ENCODE data around the gene LSM14A. TPM values are rescaled to one million over a fixed set of nuclear protein-coding genes. Genes with fewer than 3 reads are reported as not detected.

LSM14A gene
- total RNA-seq, 1 donor from 2014 or later: 76.9 TPM

DNA sequence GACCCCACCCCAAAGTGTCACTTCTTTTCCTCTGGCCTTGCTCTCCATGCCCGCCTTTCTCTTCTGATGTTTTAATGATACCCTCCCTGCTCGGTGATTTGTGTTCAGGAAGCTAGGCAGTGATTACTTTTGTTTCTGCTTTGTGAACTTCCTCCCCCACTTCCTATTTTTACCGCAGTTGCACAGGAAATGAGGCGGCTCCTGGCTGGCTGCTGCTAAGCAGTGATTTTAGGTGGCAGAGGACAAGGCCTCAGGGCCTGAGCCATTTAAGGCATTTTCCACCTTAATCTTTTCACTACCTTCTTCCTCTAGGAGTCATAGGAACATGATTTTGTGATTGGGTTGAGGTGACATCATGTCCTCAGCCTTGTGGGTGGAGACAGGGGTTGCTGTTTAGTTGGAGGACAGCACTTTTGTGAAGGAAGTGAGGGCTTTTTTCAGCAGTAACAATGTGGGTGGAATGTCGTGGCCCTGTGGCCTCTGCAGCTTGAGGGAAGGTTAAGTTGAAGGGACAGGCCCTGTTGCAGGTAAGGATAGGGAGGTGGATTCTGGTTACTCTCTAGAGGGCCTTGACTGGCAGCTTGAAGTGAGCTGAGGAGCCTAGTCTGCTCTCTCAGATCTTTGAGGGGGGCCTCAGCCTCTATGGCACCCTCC is 97.8 kb downstream of the LSM14A start:
- TF ChIP-seq, protein P1, sequence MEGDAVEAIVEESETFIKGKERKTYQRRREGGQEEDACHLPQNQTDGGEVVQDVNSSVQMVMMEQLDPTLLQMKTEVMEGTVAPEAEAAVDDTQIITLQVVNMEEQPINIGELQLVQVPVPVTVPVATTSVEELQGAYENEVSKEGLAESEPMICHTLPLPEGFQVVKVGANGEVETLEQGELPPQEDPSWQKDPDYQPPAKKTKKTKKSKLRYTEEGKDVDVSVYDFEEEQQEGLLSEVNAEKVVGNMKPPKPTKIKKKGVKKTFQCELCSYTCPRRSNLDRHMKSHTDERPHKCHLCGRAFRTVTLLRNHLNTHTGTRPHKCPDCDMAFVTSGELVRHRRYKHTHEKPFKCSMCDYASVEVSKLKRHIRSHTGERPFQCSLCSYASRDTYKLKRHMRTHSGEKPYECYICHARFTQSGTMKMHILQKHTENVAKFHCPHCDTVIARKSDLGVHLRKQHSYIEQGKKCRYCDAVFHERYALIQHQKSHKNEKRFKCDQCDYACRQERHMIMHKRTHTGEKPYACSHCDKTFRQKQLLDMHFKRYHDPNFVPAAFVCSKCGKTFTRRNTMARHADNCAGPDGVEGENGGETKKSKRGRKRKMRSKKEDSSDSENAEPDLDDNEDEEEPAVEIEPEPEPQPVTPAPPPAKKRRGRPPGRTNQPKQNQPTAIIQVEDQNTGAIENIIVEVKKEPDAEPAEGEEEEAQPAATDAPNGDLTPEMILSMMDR (conservative IDR thresholded peaks at IDR 0.05; ENCODE audit: low read depth, low read length): no peak
- no peak overlapping the region for H3K4me3 ChIP-seq (ENCODE audit: low read depth, low read length)
- DNase-seq (ENCODE audit: low read depth): peak; percentile 38

DNA sequence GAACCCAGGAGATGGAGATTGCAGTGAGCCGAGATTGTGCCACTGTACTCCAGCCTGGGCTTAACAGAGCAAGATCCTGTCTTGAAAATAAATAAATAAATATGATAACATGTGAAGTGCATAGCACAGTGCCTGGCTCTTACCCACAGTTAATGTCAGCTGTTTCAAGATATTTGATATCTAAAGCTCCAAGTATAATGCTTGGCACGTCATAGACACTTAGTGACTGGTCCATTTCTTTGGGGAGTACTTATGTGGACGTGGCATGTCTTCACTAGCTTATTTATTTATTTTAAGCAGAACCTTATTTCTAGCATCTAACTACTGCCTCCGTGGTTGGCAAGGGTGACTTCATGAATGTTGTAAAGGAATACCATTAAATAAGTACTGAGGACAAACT is 100.8 kb downstream of the LSM14A start:
- no peak for DNase-seq (ENCODE audit: low read depth)
- TF ChIP-seq, protein P1 (conservative IDR thresholded peaks at IDR 0.05; ENCODE audit: low read depth, low read length): no peak
- no peak overlapping the region for H3K4me3 ChIP-seq (ENCODE audit: low read depth, low read length)

DNA sequence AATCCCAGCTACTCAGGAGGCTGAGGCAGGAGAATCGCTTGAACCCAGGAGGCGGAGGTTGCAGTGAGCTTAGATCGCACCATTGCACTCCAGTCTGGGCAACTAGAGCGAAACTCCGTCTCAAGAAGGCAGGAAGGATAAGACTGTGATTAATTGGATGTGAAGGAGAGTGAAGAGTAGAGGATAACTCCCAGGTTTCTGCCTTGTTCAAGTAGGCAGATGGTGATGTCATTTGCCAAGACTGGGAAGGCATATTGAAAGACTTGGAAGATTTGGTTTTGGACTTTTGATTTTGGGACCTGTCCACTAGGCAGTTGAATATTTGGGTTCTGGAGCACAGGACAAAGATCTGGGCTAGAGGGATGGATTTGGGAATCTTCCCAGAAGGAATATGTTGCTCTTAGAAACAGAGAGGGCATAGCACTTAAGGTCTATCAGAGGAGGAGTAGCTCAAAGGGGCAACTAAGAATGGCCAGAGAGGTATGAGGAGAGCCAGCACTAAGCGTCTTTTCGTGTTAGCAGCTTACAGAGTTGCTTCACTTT is 102.1 kb downstream of the LSM14A start:
- no peak for DNase-seq (ENCODE audit: low read depth)
- H3K4me3 ChIP-seq (ENCODE audit: low read depth, low read length): no peak overlapping the region
- TF ChIP-seq, protein P1 (conservative IDR thresholded peaks at IDR 0.05; ENCODE audit: low read depth, low read length): no peak

DNA sequence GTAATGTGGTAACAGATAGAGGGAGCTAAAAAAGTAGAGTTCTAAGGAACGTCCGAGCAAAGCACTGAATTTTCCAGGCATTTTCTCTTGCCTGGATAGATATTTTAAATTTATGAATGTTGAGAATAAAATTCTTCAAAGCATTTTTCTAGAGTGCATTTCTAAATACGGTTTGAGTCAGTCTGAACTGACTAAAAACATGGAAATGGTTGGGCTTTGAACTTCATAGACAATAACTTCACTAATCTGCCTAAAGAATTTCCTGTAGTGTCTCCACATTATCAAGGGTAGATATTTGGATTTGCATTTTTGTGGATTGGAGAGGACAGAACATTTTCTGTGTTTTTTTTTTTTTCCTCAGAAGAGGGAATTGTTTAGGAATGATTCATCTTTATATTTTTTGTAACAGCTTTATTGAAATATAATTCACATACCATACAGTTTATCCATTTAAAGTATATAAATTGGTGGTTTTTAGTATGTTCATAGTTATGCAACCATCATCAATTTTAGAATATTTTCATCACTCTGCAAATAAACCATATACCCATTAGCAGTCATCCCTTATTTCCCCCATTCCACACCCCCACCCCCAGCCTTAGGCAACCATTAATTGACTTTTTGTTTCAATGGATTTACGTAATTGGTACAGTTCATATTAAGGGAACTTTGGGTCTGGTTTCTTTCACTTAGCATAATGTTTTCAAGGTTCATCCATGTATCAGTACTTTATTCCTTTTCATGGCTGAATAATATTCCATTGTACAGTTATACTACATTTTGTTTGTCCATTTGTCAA is 102.7 kb downstream of the LSM14A start:
- TF ChIP-seq, protein P1 (conservative IDR thresholded peaks at IDR 0.05; ENCODE audit: low read depth, low read length): no peak
- DNase-seq (ENCODE audit: low read depth): no peak

DNA sequence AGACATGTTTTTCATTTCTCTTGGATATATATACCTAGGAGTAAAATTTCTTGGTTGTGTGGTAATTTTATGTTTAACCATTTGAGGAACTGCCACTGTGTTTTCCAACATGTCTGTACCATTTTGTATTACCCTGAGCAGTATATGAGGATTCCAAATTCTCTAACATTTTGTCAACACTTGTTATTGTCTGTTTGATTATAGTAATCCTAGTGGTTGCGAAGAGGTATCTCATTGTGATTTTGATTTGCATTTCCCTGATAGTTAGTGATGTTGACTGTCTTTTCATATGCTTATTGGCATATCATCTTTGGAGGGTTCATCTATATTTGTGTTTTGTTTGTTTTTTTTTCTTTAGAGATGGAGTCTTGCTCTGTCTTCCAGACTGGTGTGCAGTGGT is 103.4 kb downstream of the LSM14A start:
- TF ChIP-seq, protein P1 (conservative IDR thresholded peaks at IDR 0.05; ENCODE audit: low read depth, low read length): no peak
- DNase-seq (ENCODE audit: low read depth): no peak
- H3K4me3 ChIP-seq (ENCODE audit: low read depth, low read length): no peak overlapping the region

More for the DNA sequence above, 102.7 kb downstream of the LSM14A start:
- no peak overlapping the region for H3K4me3 ChIP-seq (ENCODE audit: low read depth, low read length)

DNA sequence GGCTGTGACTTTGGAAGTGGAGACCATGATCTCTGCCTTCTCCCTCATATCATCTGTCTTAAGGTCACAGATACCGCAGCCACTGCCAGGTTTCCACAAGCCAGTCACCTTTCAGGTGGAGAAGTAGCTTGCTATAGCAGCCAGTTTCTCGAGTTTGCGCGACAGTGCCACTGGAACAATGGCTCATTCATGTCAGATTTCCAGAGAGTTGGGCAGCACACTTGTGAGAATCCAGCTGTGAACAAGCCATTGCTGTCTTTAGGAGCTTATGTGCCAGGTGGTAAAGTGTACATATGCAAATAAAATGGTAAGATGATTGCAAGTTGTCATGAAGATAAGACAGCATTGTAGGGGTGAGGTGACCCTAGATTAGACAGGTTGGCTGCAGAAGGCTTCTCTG is 104.3 kb downstream of the LSM14A start:
- no peak overlapping the region for H3K4me3 ChIP-seq (ENCODE audit: low read depth, low read length)
- no peak for DNase-seq (ENCODE audit: low read depth)
- TF ChIP-seq, protein P1 (conservative IDR thresholded peaks at IDR 0.05; ENCODE audit: low read depth, low read length): no peak
